PC-3 (cell line): ENCODE results near the gene FRMD5.

Source experiments
- EZH2 ChIP-seq: fragments of 300-600 bp; sonication (generic); IDR thresholded peaks from one replicate; pipeline ENCODE4 v1.6.1; 2017; ENCODE audit warnings: antibody characterized with exemption, mild to moderate bottlenecking, low read length; ENCODE audit not compliant: unreplicated experiment
- TF ChIP-seq, protein P1 (sequence below): fragments of 300-600 bp; sonication (generic); conservative IDR thresholded peaks from 2 replicates; pipeline ENCODE4 v1.5.1; 2017; ENCODE audit warnings: antibody characterized with exemption, low read depth, mild to moderate bottlenecking, low read length

DNA sequence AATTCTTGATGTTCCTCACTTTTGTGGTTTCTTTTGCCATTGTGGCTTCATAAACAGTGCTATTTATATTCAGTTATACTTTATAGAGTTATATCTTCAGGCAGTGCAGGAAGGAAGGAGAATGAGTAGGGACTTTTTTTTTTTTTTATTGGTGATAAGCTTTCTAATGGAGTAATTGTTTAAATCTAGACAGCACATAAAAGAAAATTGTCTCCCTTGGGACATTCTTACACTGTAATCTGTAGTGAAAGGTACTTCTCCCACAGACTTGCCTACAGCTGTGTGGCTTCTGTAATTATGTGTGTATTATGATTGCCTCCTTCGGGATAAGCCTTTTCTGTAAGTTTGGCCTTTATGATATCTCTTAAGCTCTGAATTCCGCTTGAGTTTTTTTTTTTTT is 326.7 kb downstream of the FRMD5 start:
- no peak for TF ChIP-seq EZH2
- TF ChIP-seq, protein P1, sequence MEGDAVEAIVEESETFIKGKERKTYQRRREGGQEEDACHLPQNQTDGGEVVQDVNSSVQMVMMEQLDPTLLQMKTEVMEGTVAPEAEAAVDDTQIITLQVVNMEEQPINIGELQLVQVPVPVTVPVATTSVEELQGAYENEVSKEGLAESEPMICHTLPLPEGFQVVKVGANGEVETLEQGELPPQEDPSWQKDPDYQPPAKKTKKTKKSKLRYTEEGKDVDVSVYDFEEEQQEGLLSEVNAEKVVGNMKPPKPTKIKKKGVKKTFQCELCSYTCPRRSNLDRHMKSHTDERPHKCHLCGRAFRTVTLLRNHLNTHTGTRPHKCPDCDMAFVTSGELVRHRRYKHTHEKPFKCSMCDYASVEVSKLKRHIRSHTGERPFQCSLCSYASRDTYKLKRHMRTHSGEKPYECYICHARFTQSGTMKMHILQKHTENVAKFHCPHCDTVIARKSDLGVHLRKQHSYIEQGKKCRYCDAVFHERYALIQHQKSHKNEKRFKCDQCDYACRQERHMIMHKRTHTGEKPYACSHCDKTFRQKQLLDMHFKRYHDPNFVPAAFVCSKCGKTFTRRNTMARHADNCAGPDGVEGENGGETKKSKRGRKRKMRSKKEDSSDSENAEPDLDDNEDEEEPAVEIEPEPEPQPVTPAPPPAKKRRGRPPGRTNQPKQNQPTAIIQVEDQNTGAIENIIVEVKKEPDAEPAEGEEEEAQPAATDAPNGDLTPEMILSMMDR: no peak
